NCI-H526 treated with DMSO at 0.1 percent for 48 hours (cell line): ENCODE measurements around the gene HMBS.

ENCODE experiments used
- DNase-seq: peaks from one replicate; lab custom pipeline; 2025; lab: John Stamatoyannopoulos, UW

The HMBS gene

DNA sequence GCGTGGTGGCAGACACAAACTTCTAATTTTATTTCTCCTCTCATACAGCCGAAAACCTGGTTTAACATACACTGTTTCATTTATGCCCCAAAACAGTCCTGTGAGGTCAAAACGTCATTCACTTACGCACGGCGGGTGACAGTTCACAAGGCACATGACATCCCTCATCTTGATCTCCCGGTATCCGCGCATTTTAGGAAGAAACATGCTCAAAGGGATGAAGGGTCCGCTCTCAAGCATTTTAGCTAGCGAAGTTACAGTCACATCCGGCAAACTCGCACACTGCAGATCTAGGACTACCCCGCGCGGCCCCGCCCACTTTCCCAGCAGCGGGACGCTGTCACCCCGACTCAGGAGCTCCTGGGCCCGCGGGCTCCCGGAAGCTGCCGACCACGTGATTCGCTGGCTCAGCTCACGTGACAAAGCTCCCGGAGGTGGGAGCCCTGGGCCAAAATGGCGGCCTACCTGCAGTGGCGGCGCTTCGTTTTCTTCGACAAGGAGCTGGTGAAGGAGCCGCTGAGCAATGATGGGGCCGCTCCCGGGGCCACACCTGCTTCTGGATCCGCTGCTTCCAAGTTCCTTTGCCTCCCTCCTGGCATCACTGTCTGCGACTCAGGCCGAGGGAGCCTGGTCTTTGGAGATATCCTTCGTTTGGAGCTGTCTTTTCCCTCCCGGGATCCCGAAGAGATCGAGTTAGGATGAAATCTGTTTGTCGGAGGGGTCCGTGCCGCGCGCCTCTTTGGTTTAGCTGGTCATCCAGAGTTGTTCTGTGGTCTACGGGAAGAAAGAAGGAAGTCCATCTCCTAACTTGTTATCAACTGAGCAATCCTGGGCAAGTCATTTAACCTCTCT lies 17.1 kb upstream of the HMBS start, which contains the start of gene VPS11:
VPS11 (plus strand) TSS at position 448 of the 852 bp plus-strand sequence; CDS start at position 454, 6 bp downstream.
- DNase-seq: peak; percentile 99

DNA sequence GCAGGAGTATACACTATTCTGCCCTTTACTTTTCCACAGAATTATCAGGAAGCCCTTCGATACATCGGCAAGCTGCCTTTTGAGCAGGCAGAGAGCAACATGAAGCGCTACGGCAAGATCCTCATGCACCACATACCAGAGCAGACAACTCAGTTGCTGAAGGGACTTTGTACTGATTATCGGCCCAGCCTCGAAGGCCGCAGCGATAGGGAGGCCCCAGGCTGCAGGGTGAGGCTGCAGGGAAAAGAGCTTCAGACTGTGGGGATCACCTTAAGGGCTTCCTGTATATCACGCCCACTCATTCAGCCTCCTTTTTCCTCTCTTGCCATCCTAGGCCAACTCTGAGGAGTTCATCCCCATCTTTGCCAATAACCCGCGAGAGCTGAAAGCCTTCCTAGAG lies 6.8 kb upstream of the HMBS start:
- no peak for DNase-seq

DNA sequence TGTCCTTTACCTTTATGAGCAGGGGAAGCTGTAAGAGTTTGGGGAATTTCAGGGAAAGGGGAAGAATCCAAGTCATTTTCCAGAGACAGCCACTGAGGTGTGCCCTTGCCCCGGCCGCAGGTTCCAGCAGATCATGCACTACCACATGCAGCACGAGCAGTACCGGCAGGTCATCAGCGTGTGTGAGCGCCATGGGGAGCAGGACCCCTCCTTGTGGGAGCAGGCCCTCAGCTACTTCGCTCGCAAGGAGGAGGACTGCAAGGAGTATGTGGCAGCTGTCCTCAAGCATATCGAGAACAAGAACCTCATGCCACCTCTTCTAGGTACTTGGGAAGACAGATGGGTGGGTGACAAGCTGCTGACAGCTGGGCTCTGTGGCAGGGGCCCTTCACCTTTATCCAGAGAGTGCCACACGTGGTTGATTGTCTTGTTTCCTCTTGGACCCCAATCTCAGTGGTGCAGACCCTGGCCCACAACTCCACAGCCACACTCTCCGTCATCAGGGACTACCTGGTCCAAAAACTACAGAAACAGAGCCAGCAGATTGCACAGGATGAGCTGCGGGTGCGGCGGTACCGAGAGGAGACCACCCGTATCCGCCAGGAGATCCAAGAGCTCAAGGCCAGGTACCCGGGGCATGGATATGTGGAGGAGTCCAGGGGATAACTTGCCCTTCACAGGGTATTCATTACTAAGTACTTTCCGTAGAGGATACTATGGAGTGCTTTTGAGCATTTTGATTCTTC lies 5.8 kb upstream of the HMBS start:
- no peak for DNase-seq

DNA sequence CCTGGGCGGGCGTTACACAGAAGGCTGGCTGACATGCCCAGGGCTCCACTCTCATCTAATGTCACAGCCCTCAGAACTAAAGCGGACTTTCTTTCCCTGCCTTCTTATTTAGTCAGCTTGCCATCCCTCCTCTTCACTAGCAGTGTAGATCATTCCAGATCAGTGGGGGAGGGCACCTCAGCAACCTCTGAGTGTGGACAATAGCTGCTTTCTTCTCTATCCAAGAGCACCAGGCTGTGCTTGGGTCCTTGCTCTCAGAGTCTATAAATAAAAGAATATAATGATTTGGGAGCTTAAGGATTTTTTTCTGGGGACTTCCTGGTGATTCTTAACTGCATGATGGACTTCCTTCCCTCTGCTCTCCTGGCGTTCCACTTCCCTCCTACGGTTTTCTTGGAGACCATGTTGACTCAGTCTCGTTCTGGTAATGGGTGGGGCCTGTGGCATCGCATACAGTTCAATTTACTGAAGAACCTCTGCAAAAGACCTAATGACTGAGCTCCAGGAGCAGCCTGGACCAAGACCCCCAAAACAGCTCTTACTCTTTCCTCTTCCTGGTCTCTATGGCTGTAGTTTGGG lies 2.9 kb upstream of the HMBS start:
- no peak for DNase-seq

GRCh38 chr11:119085437-119085847 lies 761 bp downstream of the HMBS start:
- no peak for DNase-seq

DNA sequence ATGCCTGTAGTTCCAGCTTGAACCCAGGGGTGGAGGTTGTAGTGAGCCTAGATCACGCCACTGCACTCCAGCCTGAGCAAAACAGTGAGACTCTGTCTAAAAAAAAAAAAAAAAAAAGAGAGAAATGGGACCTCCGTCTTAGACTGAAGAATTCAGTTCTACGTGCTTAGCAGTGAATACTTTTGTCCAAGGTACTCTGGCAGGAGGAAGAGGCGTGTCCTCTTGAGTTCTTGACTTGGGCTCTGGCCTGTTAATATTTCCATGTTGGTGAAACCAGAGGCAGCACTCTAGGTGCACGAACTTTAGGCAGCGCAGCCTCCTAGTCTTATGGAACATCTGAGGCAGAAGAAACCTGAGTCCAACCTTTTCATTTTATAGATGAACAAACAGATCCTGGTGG lies 2.4 kb downstream of the HMBS start:
- DNase-seq: no peak

DNA sequence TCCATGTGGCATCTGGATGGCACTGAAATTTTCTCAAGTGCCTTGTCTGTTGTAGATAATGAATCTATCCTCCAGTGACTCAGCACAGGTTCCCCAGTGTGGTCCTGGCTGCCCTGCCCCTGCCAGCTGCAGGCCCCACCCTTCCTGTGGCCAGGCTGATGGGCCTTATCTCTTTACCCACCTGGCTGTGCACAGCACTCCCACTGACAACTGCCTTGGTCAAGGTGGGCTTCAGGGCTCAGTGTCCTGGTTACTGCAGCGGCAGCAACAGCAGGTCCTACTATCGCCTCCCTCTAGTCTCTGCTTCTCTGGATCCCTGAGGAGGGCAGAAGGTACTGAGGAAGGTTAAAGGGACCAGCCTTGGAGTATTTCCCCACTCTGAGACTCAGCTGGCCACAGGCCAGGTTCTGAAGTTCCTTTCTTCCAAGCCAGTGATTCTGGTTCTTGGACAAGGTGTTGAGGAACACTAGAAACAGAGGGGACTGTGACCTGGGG lies 3.1 kb downstream of the HMBS start:
- DNase-seq: no peak

DNA sequence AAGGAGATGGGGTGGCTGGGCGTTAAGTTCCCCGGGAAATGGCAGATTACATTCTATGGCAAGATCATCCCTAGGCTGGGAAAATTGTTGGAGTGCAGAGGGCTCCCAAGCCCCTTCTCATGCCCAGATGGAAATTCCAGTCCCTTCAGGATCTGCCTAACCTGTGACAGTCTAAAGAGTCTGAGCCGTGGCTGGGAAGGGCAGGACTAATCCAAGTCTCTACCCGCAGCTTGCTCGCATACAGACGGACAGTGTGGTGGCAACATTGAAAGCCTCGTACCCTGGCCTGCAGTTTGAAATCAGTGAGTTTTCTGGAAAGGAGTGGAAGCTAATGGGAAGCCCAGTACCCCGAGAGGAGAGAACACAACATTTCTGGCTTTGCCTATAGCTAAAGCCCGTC lies 3.7 kb downstream of the HMBS start:
- DNase-seq: no peak

DNA sequence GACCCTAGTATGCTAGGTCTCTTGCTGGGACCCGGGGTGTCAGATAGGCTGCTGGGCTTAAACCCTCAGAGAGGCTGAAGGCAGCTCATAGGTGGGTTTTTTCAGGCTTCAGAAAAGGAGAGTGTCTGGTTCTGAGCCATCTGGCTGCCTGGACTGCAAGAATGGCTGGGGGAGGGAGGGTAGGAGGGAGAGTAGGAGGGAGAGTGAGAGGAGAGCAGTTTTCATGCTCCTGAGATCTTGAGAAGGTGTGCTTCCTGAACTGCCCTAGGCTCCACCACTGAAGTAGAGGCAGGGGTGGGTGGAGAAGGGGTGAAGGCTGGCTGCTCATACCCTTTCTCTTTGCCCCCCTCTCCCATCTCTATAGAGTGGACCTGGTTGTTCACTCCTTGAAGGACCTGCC lies 4.6 kb downstream of the HMBS start:
- no peak for DNase-seq

DNA sequence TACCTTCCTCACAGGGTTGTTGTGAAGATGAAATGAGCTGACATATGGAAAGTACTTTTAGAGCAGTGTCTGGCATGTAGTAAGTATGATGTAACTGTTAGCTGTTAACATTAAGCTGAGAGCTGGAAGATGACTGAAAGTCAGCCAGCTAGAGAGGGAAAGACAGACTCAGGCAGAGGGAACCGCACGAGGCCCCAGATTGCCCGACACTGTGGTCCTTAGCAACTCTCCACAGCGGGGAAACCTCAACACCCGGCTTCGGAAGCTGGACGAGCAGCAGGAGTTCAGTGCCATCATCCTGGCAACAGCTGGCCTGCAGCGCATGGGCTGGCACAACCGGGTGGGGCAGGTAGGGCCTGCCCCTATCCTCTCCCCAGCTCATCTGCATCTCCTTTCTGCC lies 6.5 kb downstream of the HMBS start:
- no peak for DNase-seq

GRCh38 chr11:119091966-119092879 lies 7.5 kb downstream of the HMBS start:
- no peak for DNase-seq

GRCh38 chr11:119092880-119093842 lies 8.5 kb downstream of the HMBS start:
- DNase-seq: no peak

GRCh38 chr11:119093942-119094815 lies 9.5 kb downstream of the HMBS start:
- DNase-seq: peak; percentile 44

DNA sequence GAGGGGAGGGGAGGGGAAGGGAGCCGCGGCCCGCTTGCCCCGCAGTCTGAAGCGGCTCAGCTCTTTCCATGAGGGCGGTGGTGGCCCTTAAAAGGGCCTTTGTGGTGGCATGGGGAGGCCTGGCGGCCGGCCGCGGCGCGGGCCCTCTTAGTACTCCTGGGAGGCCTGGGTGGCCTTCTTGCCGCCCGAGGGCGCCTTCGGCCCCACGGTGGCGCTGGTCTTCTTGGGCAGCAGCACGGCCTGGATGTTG lies 10.1 kb downstream of the HMBS start:
- no peak for DNase-seq

- peak; percentile 100 for DNase-seq
Observed at GRCh38 chr11:119095066-119095880, 10.6 kb downstream of the HMBS start.

DNA sequence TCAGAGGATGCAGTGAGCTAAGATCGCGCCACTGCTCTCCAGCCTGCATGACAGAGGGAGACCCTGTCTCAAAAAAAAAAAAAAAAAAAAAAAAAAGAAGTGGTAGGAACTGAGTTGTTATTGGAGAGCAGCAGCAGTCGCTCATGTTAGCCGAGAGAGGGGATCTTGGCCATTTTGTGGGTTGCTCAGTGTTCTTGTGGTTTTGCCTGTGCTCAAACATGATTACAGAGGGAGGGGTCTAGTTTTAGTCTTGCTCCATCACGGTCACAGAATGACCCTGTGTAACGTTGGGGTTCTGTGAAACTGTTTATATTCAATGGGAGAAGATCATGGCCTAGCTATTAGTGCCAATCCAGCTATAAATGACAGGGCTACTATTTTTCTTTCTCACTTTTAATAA lies 15.0 kb downstream of the HMBS start:
- no peak for DNase-seq

GRCh38 chr11:119100246-119100970 lies 15.7 kb downstream of the HMBS start:
- DNase-seq: peak; percentile 87
